SU-DHL-6 (cell line): Measurements from ENCODE around the gene WDR18.

Experiments
- H2AFZ ChIP-seq: fragments of 200-600 bp; sonication (generic); 2 replicates; pipeline ENCODE4 v1.6.1; 2014; ENCODE audit warnings: low read depth, mild to moderate bottlenecking, moderate library complexity, mixed read lengths, antibody characterized with exemption, low read length; ENCODE audit not compliant: severe bottlenecking
- H3F3A ChIP-seq: fragments of 200-600 bp; shearing (Covaris generic); 2 replicates; pipeline ENCODE4 v1.6.0; 2016; ENCODE audit warnings: antibody characterized with exemption, mild to moderate bottlenecking; ENCODE audit not compliant: insufficient read depth
- H3K27ac ChIP-seq: fragments of 200-600 bp; sonication (generic); 2 replicates; pipeline ENCODE4 v1.5.1; 2016; ENCODE audit warnings: low read depth, mild to moderate bottlenecking, low read length, moderate library complexity, mixed read lengths
- H3K27me3 ChIP-seq: fragments of 200-600 bp; sonication (generic), shearing (Covaris generic); 2 replicates; pipeline ENCODE4 v1.6.0; 2014; ENCODE audit warnings: mild to moderate bottlenecking, low read length
- H3K36me3 ChIP-seq: fragments of 200-600 bp; sonication (generic); 2 replicates; pipeline ENCODE4 v1.6.1; 2014; ENCODE audit warnings: mild to moderate bottlenecking, low read length, mixed read lengths
- H3K4me2 ChIP-seq: fragments of 300-600, 200-600 bp; shearing (Covaris generic), sonication (generic); 2 replicates; pipeline ENCODE4 v1.6.0; 2014; ENCODE audit warnings: low read length, low read depth, mild to moderate bottlenecking; ENCODE audit not compliant: poor library complexity, severe bottlenecking
- H3K4me3 ChIP-seq: fragments of 200-600 bp; sonication (generic); 2 replicates; pipeline ENCODE4 v1.5.1; 2014; ENCODE audit warnings: antibody characterized with exemption, low read length, mild to moderate bottlenecking, mixed read lengths; ENCODE audit not compliant: insufficient read depth, poor library complexity, severe bottlenecking
- H3K79me2 ChIP-seq: fragments of 200-600 bp; sonication (generic); 2 replicates; pipeline ENCODE4 v1.6.1; 2014; ENCODE audit warnings: mild to moderate bottlenecking, low read length, moderate library complexity; ENCODE audit not compliant: insufficient read depth
- H3K9ac ChIP-seq: fragments of 200-600 bp; sonication (generic); 2 replicates; pipeline ENCODE4 v1.7.0; 2014; ENCODE audit warnings: mild to moderate bottlenecking, low read length
- H3K9me2 ChIP-seq: fragments of 200-600 bp; sonication (generic); replicated peaks from 2 replicates; pipeline ENCODE4 v1.6.1; 2014; ENCODE audit warnings: low read length; ENCODE audit not compliant: insufficient read depth
- H3K9me3 ChIP-seq: fragments of 200-600 bp; sonication (generic); 2 replicates; pipeline ENCODE4 v1.6.1; 2014; ENCODE audit warnings: low read length, mixed read lengths; ENCODE audit not compliant: insufficient read depth
- H4K20me1 ChIP-seq: fragments of 200-600 bp; sonication (generic); 2 replicates; pipeline ENCODE4 v1.6.1; 2014; ENCODE audit warnings: low read depth, mild to moderate bottlenecking, antibody characterized with exemption, low read length, moderate library complexity, mixed read lengths
- EZH2phosphoT487 ChIP-seq: fragments of 200-600 bp; sonication (generic), shearing (Covaris generic); conservative IDR thresholded peaks from 2 replicates; pipeline ENCODE4 v1.6.1; 2018; ENCODE audit warnings: mild to moderate bottlenecking, antibody characterized with exemption, low read length, moderate library complexity, mixed read lengths
- TF ChIP-seq, protein P1 (sequence below): fragments of 200-600 bp; sonication (generic); IDR thresholded peaks from one replicate; pipeline ENCODE4 v1.5.1; 2017; ENCODE audit warnings: antibody characterized with exemption, mild to moderate bottlenecking, low read length, moderate library complexity; ENCODE audit not compliant: insufficient read depth, poor library complexity, severe bottlenecking

Gene WDR18

DNA sequence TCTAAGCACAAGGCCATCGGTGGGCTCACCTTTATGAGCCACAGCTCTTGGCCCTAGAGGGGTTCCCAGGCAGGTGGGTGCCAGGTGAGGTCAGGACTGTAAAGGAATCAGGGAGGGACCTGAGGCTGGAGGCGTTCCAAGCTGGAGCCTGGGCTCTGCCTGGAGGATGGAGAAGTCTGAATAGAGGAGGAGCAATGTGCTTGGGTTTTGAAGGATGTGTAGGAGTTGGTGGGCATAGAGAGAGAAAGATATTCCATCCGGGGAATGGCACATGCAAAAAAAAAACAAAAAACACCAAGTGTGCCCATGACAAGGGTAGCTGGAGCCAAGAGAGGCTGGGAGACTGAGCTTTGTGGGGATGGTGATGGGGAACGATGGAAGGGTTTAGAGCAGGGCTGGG, 18.5 kb downstream of the WDR18 start:
- Histone ChIP-seq H3K27me3 (no peaks in the 10 kb centered on the region), H4K20me1 (no peaks in the 10 kb centered on the region), H3K36me3 (no peaks in the 10 kb centered on the region), H3K27ac (no peak overlapping the region), H3K4me2 (no peak overlapping the region), H2AFZ (no peak overlapping the region), H3F3A (peaks cover 11% of the 10 kb centered on the region), H3K9me3 (no peaks in the 10 kb centered on the region), H3K4me3 (no peak overlapping the region), H3K9me2 (no peaks in the 10 kb centered on the region), H3K9ac (no peak overlapping the region), H3K79me2 (no peaks in the 10 kb centered on the region)
- TF ChIP-seq, protein P1, sequence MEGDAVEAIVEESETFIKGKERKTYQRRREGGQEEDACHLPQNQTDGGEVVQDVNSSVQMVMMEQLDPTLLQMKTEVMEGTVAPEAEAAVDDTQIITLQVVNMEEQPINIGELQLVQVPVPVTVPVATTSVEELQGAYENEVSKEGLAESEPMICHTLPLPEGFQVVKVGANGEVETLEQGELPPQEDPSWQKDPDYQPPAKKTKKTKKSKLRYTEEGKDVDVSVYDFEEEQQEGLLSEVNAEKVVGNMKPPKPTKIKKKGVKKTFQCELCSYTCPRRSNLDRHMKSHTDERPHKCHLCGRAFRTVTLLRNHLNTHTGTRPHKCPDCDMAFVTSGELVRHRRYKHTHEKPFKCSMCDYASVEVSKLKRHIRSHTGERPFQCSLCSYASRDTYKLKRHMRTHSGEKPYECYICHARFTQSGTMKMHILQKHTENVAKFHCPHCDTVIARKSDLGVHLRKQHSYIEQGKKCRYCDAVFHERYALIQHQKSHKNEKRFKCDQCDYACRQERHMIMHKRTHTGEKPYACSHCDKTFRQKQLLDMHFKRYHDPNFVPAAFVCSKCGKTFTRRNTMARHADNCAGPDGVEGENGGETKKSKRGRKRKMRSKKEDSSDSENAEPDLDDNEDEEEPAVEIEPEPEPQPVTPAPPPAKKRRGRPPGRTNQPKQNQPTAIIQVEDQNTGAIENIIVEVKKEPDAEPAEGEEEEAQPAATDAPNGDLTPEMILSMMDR: no peak
- TF ChIP-seq EZH2phosphoT487: no peak

DNA sequence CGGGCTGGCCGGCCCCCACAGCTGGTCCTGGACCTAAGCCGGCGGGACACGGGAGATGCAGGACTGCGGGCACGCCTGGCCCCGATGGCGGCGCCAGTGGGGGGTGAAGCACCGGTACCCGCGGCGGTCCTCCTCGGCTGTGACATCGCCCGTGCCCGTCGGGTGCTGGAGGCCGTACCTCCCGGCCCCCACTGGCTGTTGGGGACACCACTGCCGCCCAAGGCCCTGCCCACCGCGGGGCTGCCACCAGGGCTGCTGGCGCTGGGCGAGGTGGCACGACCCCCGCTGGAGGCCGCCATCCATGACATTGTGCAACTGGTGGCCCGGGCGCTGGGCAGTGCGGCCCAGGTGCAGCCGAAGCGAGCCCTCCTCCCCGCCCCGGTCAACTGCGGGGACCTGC, 19.1 kb downstream of the WDR18 start:
- TF ChIP-seq, protein P1: no peak
- Histone ChIP-seq H3K9me2 (no peaks in the 10 kb centered on the region), H3K79me2 (no peaks in the 10 kb centered on the region), H3K4me2 (no peak overlapping the region), H3K9me3 (no peaks in the 10 kb centered on the region), H3K27me3 (no peaks in the 10 kb centered on the region), H3K36me3 (no peaks in the 10 kb centered on the region), H2AFZ (no peak overlapping the region), H3K4me3 (no peak overlapping the region), H3K9ac (no peak overlapping the region), H4K20me1 (no peaks in the 10 kb centered on the region), H3K27ac (no peak overlapping the region), H3F3A (peaks cover 11% of the 10 kb centered on the region)

DNA sequence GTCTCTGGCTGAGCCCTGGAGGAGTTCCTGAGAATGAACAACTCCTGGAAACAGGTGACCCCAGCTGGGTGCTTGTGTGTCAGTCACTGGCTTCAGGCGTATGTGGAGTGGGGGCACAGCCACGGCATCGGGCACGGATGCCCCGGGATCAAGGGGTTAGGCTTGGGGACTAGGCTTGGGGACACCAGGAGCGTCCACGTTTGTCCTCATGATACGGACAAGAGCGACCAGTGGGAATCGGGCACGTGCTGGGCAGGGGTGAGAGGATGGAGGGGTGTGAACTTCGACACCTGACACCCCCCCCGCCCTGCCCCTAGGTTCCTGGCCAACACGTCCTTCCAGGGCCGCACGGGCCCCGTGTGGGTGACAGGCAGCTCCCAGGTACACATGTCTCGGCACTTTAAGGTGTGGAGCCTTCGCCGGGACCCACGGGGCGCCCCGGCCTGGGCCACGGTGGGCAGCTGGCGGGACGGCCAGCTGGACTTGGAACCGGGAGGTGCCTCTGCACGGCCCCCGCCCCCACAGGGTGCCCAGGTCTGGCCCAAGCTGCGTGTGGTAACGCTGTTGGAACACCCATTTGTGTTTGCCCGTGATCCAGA, 20.2 kb downstream of the WDR18 start:
- no peak for TF ChIP-seq EZH2phosphoT487
- TF ChIP-seq, protein P1: no peak
- Histone ChIP-seq H3K4me3 (no peak overlapping the region), H3K4me2 (no peak overlapping the region), H3K36me3 (no peaks in the 10 kb centered on the region), H3K9ac (no peak overlapping the region), H3K79me2 (no peaks in the 10 kb centered on the region), H3K9me2 (no peaks in the 10 kb centered on the region), H2AFZ (no peak overlapping the region), H3K27me3 (no peaks in the 10 kb centered on the region), H3K9me3 (no peaks in the 10 kb centered on the region), H3F3A (peaks cover 11% of the 10 kb centered on the region), H3K27ac (no peak overlapping the region), H4K20me1 (no peaks in the 10 kb centered on the region)
